T-helper 1 cell treated with Interleukin-12 subunit alpha and Interleukin-12 subunit beta and Interleukin-4 antibody, amounts not matched to agents 30 ng/mL and 1 ng/mL, for 36 hours (primary cell): ENCODE data around the gene CIAPIN1. TPM values are rescaled to one million over a fixed set of nuclear protein-coding genes. Genes with fewer than 3 reads are reported as not detected.
"Not testable (repeated sequence)": the region's sequence is repeated elsewhere in the genome, so short reads cannot be mapped to it uniquely, and the experiment has no call there.

ENCODE experiments used
- intact Hi-C: fragments of 100-400 bp; cut with micrococcal nuclease; formaldehyde crosslinking; loops from one replicate; pipeline ENCODE4 v1.15.1; 2024
- total RNA-seq: library from RNA; stranded (reverse); gene quantifications from 2 replicates; pipeline ENCODE4 v1.2.3, GENCODE V29; 2022

The CIAPIN1 gene
- total RNA-seq, 1 donor from 2014 or later: 70.8 TPM

DNA sequence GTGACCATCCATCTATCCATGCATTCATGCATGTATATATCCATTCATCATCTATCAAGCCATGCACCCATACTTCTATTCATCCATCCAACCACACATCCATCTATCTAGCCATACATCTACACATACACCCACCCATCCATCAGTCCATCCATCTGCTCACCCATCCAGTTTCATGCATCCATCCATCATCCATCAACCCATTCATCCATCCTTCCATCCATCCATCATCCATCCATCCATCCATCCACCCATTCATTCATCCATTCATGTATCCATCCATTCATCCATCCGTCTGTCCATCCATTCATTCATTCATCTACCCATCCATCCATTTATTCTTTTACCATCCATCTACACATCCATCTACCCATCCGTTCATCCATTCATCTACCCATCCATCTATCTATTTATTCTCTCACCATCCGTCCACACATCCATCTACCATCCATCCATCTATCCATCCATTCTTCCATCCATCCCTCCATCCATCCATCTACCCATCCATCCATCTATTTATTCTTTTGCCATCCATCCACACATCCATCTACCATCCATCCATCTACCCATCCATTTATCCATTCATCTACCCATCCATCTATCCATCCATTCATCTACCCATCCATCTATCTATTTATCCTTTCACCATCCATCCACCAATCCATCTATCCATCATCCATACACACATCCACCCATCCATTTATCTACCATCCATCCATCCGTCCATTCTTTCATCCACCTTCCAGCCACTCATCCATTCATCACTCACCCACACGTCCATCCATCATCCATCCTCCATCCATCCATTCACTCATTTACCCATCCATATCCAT is 39.4 kb downstream of the CIAPIN1 start:
- intact Hi-C loops: no loop called here

GRCh38 chr16:57406881-57407280 is 40.3 kb downstream of the CIAPIN1 start:
- intact Hi-C loops: no loop called here

DNA sequence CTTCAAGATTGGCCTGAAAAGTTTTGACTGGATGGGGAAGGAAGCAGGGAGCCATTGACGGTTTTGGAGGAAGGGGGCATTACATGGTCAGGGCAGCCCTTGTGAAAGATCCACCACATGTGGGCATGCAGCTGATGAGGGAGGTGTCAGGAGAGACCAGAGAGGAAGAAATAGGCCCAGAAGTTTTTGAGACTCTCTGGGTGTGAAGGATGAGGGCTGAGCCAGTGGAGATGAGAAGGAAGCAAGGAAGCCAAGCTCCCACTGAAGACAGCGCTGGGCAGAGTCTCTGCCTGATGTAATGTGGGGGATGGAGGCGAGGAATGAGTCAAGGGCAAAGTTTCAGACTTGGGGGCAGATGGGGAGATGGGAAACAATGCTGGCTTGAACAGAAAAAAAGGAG is 42.1 kb downstream of the CIAPIN1 start:
- intact Hi-C loops: no loop called here

- intact Hi-C loops: no loop called here
Measured at GRCh38 chr16:57403965-57404817, 43.0 kb downstream of the CIAPIN1 start, which contains the start of gene CCL17. TSS of gene CCL17 (plus strand) at chr16:57404767. CDS start at chr16:57413933, 9,166 bp downstream.

DNA sequence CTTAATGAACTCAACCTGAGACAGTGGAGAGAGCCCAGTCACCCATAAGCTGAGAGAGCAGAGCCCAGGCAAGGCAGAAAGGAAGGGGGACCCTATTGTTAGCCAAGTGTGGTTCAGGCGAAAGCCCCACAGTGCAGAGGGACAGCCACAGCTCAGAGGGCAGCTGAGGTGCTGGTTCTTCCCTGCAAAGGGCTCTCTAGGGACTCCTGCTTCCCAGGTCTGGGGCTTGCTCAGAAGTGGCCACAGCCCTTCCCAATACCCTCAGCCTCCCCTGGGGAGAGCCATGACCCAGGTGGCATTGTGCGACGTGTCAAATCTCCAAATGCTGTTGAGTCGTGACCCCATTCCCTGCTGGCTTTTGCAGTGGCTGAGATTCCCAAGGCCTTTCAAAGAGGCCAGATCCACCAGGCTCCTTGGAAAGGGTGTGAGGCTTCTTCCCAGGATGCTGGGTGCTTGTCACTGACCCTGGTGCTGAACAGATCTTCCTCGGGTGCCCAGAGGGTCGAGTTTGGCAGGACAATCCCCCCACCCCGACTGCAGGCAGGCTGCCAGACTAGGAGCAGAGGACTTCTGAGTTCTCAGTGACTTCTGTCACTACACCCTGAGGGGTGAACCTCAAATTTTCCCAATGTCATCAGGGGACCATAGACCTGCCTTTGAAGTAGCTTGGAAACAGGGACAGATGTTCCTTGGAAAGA is 45.1 kb downstream of the CIAPIN1 start:
- intact Hi-C loops: no loop called here

- intact Hi-C loops: not testable (repeated sequence)
Measured at GRCh38 chr16:57397493-57397892, 49.7 kb downstream of the CIAPIN1 start.

- intact Hi-C loops: no loop called here
Measured at GRCh38 chr16:57396786-57397185, 50.4 kb downstream of the CIAPIN1 start.

DNA sequence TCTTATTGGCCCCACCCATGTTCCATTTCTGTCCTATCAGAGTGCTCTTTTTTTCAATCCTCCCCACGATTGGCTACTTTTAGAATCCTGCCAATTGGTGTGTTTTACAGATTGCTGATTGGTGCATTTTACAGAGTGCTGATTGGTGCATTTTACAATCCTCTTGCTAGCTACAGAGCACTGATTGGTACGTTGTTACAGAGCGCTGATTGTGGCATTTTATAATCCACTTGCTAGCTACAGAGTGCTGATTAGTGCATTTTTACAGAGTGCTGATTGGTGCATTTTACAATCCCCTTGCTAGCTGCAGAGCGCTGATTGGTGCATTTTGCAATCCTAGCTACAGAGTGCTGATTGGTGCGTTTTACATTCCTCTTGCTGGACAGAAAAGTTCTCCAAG is 52.2 kb downstream of the CIAPIN1 start:
- intact Hi-C loops: no loop called here

DNA sequence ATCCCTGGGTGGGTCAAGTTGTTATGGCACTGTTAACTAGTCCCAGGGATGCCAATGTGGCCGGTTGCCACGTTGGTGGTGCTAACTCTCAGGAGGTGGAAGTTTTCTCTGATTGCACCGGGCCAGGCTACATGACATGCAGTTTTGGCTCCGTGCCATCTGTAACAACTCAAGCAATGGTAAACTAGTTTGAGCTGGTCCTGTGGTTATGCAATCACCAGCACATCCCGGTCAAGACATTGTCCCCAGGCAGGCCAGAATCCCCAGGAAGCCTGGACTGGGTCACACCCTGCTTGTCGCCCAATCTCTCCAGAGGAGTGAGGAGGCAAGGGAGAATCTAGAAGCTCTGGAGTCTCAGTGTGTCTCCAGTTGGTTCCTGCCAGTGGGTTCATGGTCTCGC is 52.7 kb downstream of the CIAPIN1 start:
- intact Hi-C loops: no loop called here

- intact Hi-C loops: no loop called here
Measured at GRCh38 chr16:57392694-57393093, 54.5 kb downstream of the CIAPIN1 start.

DNA sequence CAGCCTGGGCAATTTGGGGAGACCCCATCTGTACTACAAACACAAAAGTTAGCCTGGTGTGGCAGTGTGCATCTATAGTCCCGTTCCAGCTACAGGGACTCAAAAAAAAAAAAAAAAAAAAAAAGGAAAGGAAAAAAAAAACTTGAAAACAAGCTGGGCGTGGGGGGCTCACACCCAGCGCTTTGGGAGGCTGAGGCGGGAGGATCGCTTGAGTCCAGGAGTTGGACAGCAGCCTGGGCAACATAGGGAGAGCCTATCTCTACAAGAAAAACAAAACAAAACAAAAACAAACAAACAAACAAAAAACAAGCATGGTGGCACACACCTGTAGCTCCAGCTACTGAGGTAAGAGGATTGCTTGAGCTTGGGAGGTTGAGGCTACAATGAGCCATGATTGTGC is 55.5 kb downstream of the CIAPIN1 start:
- intact Hi-C loops: no loop called here

- intact Hi-C loops: no loop called here
Measured at GRCh38 chr16:57391300-57391699, 55.9 kb downstream of the CIAPIN1 start.

- intact Hi-C loops: no loop called here
Measured at GRCh38 chr16:57390636-57391295, 56.4 kb downstream of the CIAPIN1 start.

- intact Hi-C loops: no loop called here
Measured at GRCh38 chr16:57389087-57389468, 58.1 kb downstream of the CIAPIN1 start.

- intact Hi-C loops: no loop called here
Measured at GRCh38 chr16:57388359-57389086, 58.7 kb downstream of the CIAPIN1 start.

DNA sequence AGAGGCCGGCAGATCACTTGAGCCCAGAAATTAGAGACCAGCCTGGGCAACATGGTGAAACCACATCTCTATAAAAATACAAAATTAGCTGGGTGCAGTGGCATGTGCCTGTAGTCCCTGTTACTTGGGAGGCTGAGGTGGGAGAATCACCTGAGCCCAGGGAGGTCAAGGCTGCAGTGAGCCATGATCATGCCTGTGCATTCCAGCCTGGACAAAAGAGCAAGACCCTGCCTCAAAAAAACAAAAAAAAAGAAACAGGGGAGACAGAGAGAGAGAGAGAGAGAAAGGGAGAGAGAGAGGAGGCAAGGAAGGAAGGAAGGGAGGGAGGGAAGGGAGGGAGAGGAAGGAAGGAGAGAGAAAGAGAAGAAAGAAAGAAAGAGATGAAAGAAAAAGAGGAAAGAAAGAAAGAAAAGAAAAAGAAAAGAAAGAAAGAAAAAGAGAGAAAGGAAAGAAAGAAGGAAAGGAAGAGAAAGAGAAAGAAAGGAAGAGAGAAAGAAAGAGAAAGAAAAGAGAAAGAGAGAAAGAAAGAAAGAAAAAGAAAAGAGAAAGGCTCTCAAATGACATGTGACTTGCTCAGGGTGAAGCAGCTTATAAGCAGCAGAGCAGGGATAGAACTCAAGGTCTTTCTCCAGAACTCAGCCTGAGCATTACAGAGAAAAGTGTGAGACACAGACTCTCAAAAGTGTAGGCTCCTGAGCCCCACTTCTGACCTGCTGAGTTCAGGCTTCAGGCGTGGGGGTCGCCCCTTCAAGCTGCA is 59.4 kb downstream of the CIAPIN1 start:
- intact Hi-C loops: no loop called here

- intact Hi-C loops: no loop called here
Measured at GRCh38 chr16:57386381-57386951, 60.7 kb downstream of the CIAPIN1 start.

- intact Hi-C loops: no loop called here
Measured at GRCh38 chr16:57385083-57385482, 62.1 kb downstream of the CIAPIN1 start.
